MM.1S (cell line): ENCODE measurements around the gene ASB6.

Experiments used
- CTCF ChIP-seq: fragments of 300-600 bp; sonication (generic); IDR thresholded peaks from 2 replicates; pipeline ENCODE4 v1.5.1; 2016; ENCODE audit warnings: antibody characterized with exemption, low read length, mixed read lengths
- EZH2 ChIP-seq: fragments of 300-600 bp; sonication (generic); optimal IDR thresholded peaks from 2 replicates; pipeline ENCODE3; 2017; ENCODE audit warnings: low read depth, mild to moderate bottlenecking, antibody characterized with exemption, low read length, mixed read lengths
- EZH2phosphoT487 ChIP-seq: fragments of 300-600 bp; sonication (generic); IDR thresholded peaks from 2 replicates; pipeline ENCODE4 v1.6.1; 2018; ENCODE audit warnings: antibody characterized with exemption, low read length

GRCh38 chr9:129665814-129666520, 24.0 kb upstream of the ASB6 start:
- TF ChIP-seq EZH2 (no peak), CTCF (no peak), EZH2phosphoT487 (no peak)
